ENCODE data around the gene ZNF480.
"Not testable (repeated sequence)": the region's sequence is repeated elsewhere in the genome, so short reads cannot be mapped to it uniquely, and the experiment has no call there.

Gene ZNF480

DNA sequence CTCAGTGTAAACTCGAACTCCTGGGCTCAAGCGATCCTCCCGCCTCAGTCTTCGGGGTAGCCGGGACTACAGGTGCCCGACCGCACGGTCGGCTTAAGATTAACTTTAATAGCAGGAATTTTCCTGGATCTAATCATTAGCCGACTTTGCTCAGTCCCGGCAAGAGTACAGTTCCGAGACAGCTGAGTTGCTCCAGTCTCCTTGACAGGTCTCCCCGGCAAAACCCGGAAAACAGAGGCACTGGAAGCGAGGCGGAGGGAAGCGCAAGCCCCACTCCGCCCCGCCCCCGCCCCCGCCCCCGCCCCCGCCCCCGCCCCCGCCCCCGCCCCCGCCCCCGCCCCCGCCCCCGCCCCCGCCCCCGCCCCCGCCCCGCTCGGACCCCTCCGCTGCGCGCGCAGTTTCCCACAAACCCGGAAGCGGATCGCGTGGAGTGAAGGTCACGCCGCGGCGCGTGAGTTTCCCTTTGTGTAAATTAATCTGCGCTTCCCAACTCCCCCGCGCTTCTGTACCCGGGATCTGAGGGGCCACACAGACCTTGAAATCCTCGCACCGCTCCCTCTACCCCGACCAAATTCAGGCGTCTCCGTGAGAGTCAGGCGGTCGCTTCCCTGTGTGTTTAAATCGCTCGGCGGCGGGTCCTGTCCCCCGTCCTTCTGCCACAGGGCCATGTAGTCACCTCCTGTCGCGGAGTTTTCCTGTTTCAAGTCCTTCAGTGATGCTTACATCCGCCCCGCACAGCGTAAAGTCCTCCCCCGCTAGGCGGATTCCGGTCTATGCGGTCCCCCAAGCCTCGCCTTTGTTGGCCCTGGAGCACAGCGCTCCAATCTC lies at the start of gene ZNF480:
TSS of gene ZNF480 (plus strand) at position 397 of the 828 bp plus-strand sequence. CDS start 3,244 bp downstream, outside the sequence.
- in situ Hi-C loops (cut with MboI; ENCODE audit: low sequenced_read_pairs), result no loop called here
- Histone ChIP-seq H3K27me3 (ENCODE audit: low read depth) (no peaks in the 10 kb centered on the region), H3K36me3 (replicated peaks) (peaks cover 31% of the 10 kb centered on the region), H3K4me3 (peak within 1 kb of the TSS; percentile 89), H3K4me1 (no peaks in the 10 kb centered on the region), H3K9me3 (peaks cover 4% of the 10 kb centered on the region)
- DNase-seq (ENCODE audit: low spot score in 2 of 2), result peak; percentile 66 to 85

DNA sequence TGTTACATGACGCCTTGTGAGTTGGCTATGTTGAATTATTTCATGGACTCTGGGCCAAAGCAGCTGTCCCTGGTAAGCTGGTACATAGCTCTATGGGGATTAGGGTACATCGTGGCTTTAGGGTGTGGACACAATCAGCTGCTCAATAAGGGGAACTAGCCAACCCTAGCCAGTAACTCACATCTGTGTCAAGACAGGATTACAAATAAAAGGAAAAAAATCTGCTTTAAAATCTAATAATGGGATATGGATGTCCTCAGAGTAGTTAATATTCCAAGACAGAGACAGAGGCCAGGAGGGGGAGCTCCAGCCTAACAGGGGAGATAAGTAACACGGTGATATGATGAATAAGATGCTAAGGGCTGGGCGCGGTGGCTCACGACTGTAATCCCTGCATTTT lies 48.7 kb upstream of the ZNF480 start:
- H3K36me3 ChIP-seq (replicated peaks), result no peaks in the 10 kb centered on the region
- in situ Hi-C loops (cut with MboI; ENCODE audit: low sequenced_read_pairs), result no loop called here
- DNase-seq (ENCODE audit: low spot score in 2 of 2), result peak; percentile 21 to 68
- no peaks in the 10 kb centered on the region for H3K27me3 ChIP-seq (ENCODE audit: low read depth)
- H3K9me3 ChIP-seq, result no peaks in the 10 kb centered on the region
- H3K4me1 ChIP-seq, result no peaks in the 10 kb centered on the region
- H3K4me3 ChIP-seq, result no peak overlapping the region

DNA sequence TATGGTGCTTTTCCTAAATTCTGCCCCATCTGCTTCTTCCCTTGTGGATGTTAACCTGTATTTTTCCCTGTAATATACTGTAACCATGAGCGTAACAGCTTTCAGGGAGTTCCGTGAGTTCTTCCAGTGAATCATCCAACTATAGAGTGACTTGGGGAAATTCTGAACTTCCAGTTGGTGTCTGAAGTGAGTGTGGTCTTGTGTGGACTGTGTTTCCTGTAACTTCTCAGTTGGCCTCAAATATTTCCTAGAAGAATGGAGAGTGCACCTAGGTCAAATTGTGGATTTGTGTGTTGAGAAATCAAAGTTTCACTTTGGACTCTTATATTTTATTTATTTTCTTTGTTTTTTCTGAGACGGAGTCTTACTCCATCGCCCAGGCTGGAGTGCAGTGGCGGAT lies 38.5 kb upstream of the ZNF480 start:
- in situ Hi-C loops (cut with MboI; ENCODE audit: low sequenced_read_pairs), result no loop called here

DNA sequence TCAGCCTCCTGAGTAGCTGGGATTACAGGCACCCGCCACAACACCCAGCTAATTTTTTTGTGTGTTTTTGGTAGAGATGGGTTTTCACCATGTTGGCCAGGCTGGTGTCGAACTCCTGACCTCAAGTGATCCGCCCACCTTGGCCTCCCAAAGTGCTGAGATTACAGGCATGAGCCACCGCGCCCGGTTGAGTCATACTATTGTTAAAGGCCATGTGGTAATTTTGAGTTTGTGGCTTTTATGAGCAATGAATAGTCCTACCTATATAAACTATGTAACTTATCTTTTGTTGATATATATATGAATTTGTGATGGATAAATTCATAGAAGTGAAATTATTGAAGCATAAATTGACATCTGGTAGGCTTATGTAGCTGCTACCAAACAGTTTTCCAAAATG lies 31.4 kb upstream of the ZNF480 start:
- H3K4me3 ChIP-seq; H3K4me1 ChIP-seq; H3K36me3 ChIP-seq (replicated peaks); in situ Hi-C loops (cut with MboI; ENCODE audit: low sequenced_read_pairs); H3K9me3 ChIP-seq; DNase-seq (ENCODE audit: low spot score in 2 of 2); H3K27me3 ChIP-seq (ENCODE audit: low read depth): not testable (repeated sequence)

More for the DNA sequence above, 38.5 kb upstream of the ZNF480 start:
- Histone ChIP-seq H3K36me3 (replicated peaks) (no peaks in the 10 kb centered on the region), H3K27me3 (ENCODE audit: low read depth) (no peaks in the 10 kb centered on the region), H3K4me3 (no peak overlapping the region), H3K4me1 (no peaks in the 10 kb centered on the region), H3K9me3 (no peaks in the 10 kb centered on the region)
- no peak for DNase-seq (ENCODE audit: low spot score in 2 of 2)

DNA sequence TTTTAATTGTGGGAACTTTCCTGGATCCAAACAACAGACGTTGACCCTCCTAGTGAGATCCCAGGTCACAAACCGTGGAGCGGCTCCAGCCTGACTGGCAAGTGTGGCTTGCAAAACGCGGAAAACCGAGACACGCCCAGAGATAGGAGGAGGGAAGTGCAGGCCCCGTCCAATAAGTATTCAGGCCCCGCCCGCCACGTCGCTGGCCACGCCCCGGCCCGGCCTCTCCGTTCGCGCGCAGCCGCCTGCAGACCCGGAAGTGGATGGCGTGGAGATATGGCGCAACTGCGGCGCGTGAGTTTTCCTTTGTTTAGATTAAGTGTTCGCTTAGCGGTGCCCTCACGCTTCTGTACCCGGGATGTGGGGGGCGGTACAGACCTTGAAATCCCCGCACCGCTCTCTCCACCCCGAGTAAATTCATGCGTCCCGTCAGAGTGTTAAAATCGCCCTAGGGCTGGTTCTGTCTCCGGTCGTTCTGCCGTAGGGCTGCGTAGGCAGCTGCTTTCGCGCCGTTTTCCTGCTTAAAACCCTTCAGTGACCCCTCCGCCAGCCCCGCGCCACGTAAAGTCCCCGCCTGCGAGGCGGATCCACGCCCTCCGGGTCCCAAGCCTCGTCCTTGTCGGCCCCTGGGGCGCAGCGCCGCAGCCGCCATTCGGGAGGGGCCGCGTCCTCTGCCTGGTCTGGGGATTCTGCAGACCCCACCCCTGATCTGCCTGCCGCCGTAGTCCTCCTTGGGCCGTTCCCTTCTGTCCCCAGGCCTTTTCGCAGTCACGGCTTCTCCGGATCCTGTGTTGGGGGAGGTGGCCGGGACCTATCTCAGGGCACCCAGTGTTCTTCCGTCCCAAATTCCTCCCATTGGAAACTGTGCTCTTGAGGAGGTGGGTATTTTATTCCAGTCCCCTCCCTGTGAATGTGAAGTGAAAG lies 27.4 kb upstream of the ZNF480 start, which contains the start of gene ZNF766:
TSS of gene ZNF766 (plus strand) at position 250 of the 924 bp plus-strand sequence. CDS start at position 277, 27 bp downstream.
- peaks cover 22% of the 10 kb centered on the region for H3K36me3 ChIP-seq (replicated peaks)
- peaks cover 7% of the 10 kb centered on the region; the same call in 1 of the 2 replicates for H3K9me3 ChIP-seq
- no peaks in the 10 kb centered on the region for H3K27me3 ChIP-seq (ENCODE audit: low read depth)
- peaks cover 7% of the 10 kb centered on the region; the same call in 1 of the 2 replicates for H3K4me1 ChIP-seq
- DNase-seq (ENCODE audit: low spot score in 2 of 2), result peak; percentile 91 to 98
- H3K4me3 ChIP-seq, result peak within 1 kb of the TSS; percentile 97
- in situ Hi-C loops (cut with MboI; ENCODE audit: low sequenced_read_pairs), result no loop called here

DNA sequence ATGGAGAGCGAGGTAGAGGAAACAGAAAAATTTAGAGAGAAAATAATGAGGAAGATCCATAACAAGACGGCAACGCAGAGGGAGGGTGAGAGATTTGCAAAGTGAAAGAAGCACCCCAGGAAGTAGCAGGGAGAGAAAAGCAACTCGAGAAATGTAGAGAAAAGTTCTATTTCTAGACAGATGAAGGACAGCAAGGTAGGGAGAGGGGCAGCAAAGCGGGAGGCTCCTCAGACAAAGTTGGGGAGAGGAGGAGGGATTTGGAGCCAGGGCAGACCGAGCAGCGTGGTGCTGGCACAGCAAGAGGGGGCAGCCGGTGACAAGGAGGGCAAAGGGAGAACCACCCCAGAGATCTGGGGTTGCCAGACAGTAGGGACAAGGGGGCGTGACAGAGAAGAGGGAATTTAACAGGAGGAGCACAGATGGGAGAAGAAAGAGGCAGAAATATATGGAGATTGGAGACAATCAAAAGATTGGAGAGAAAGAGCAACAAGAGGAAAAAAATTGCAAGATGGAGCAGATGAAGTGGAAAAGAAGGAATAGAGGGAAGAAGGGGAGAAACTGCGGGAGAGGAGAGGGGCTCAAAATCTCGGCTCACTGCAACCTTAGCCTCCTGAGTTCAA lies 26.6 kb upstream of the ZNF480 start:
- in situ Hi-C loops (cut with MboI; ENCODE audit: low sequenced_read_pairs), result no loop called here
- Histone ChIP-seq H3K4me1 (peaks cover 7% of the 10 kb centered on the region; the same call in 1 of the 2 replicates), H3K4me3 (peak overlapping the region; percentile 97), H3K36me3 (replicated peaks) (peaks cover 26% of the 10 kb centered on the region), H3K9me3 (peaks cover 7% of the 10 kb centered on the region; the same call in 1 of the 2 replicates), H3K27me3 (ENCODE audit: low read depth) (no peaks in the 10 kb centered on the region)
- peak in 1 of 2 experiments; percentile 30 for DNase-seq (ENCODE audit: low spot score in 2 of 2)

DNA sequence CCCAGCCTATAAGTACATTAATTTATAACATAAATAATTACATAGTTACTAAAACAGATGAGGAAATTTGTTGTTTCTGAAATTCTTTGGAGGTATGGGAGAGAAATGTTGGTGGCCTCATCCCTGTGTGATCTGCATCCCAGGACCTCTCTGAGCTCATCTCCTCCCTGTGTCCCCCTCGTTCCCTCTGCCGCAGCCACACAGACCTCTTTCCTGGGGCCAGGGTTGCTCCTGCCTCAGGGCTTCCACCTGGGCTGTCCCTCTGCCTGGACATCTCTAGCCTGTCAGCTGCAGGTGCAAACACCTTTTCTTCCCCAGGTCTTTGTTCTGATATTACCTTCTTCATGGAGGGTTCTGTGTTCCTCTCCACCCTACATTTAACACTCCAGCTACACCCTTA lies 23.7 kb upstream of the ZNF480 start:
- H3K9me3 ChIP-seq, result peaks cover 7% of the 10 kb centered on the region
- H3K36me3 ChIP-seq (replicated peaks), result peaks cover 26% of the 10 kb centered on the region
- no peaks in the 10 kb centered on the region for H3K27me3 ChIP-seq (ENCODE audit: low read depth)
- H3K4me1 ChIP-seq, result peaks cover 7% of the 10 kb centered on the region; the same call in 1 of the 2 replicates
- no peak for DNase-seq (ENCODE audit: low spot score in 2 of 2)
- no peak overlapping the region for H3K4me3 ChIP-seq
- in situ Hi-C loops (cut with MboI; ENCODE audit: low sequenced_read_pairs), result no loop called here

DNA sequence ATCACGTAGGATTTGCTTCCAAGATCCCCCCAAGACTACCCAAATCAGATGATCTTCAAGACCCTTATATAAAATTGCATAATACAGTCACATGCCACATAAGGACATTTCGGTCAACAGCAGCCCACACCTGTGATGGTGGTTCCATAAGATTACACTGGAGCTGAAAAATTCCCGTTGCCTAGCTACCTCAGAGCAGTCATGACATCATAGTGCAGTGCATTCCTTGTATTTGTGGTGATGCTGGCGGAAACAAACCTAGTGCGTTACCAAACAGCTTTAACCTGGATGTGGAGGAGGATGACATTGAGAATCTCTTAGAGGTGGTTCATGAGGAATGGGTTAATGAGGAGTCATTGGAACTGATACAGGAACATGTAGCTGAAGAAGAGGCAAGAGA lies 22.8 kb upstream of the ZNF480 start:
- Histone ChIP-seq H3K4me1 (peaks cover 4% of the 10 kb centered on the region; the same call in 1 of the 2 replicates), H3K9me3 (peaks cover 7% of the 10 kb centered on the region), H3K4me3 (no peak overlapping the region), H3K27me3 (ENCODE audit: low read depth) (no peaks in the 10 kb centered on the region), H3K36me3 (replicated peaks) (peaks cover 26% of the 10 kb centered on the region)
- DNase-seq (ENCODE audit: low spot score in 2 of 2), result no peak
- in situ Hi-C loops (cut with MboI; ENCODE audit: low sequenced_read_pairs), result no loop called here

DNA sequence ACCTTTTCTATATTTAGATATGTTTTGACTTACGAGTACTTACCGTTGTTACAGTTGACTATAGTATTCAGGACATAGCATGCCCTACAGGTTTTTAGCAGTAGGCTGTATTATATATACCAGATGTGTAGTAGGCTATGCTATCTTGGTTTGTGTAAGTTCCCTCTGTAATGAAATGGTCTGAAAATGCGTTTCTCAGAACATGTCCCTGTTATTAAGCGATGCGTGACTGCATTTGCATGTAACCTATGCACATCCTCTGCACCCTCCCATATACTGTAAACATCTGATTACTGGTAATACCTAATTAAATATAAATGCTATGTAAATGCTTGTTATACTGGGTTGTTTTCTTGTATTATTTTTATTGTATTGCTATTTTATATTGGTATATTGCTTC lies 21.0 kb upstream of the ZNF480 start:
- Histone ChIP-seq H3K4me1 (no peaks in the 10 kb centered on the region), H3K9me3 (peaks cover 12% of the 10 kb centered on the region), H3K27me3 (ENCODE audit: low read depth) (no peaks in the 10 kb centered on the region), H3K36me3 (replicated peaks) (peaks cover 22% of the 10 kb centered on the region), H3K4me3 (no peak overlapping the region)
- in situ Hi-C loops (cut with MboI; ENCODE audit: low sequenced_read_pairs), result no loop called here
- DNase-seq (ENCODE audit: low spot score in 2 of 2), result no peak

DNA sequence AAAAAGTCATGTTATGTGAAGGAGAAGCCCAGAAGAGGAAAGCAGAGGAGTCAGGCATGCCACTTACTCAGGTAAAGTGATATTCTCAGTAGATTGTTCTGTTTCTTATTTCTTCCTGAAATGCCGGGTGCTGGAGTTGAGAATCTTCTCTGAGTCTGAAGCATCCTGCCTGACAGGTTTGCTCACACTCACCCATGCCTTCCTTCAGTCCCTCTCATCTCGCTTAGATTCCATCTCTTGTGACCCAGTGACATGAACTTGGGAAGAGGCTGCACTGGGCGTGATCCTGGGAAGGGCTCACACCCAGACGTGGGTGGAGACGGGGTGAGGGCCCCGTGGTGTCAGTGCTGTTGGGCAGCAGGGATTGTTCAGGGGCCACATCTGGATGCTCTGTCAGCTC lies 19.5 kb upstream of the ZNF480 start:
- H3K36me3 ChIP-seq (replicated peaks), result peaks cover 17% of the 10 kb centered on the region
- in situ Hi-C loops (cut with MboI; ENCODE audit: low sequenced_read_pairs), result no loop called here
- no peak overlapping the region for H3K4me3 ChIP-seq
- peaks cover 12% of the 10 kb centered on the region for H3K9me3 ChIP-seq
- H3K4me1 ChIP-seq, result no peaks in the 10 kb centered on the region
- H3K27me3 ChIP-seq (ENCODE audit: low read depth), result no peaks in the 10 kb centered on the region
- no peak for DNase-seq (ENCODE audit: low spot score in 2 of 2)

DNA sequence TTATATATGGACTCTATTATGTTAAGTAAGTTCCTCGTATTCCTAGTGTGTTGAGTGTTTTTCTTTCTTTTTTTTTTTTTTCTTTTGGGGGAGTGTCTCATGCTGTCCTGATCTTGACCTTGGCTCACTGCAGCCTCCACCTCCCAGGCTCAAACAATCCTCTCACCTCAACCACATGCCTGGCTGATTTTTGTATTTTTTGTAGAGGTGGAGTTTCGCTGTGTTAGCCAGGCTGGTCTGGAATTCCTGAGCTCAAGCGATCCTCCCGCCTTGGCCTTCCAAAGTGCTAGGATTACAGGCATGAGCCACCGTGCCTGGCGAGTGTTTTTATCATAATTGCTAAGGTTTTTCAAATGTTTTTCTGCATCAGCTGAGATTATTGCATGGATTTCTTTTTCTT lies 10.7 kb upstream of the ZNF480 start:
- no peaks in the 10 kb centered on the region for H3K27me3 ChIP-seq (ENCODE audit: low read depth)
- DNase-seq (ENCODE audit: low spot score in 2 of 2), result no peak
- no peaks in the 10 kb centered on the region for H3K4me1 ChIP-seq
- H3K36me3 ChIP-seq (replicated peaks), result peaks cover 66% of the 10 kb centered on the region
- in situ Hi-C loops (cut with MboI; ENCODE audit: low sequenced_read_pairs), result no loop called here
- no peak overlapping the region for H3K4me3 ChIP-seq
- no peaks in the 10 kb centered on the region; the same call in none of the 2 replicates for H3K9me3 ChIP-seq

DNA sequence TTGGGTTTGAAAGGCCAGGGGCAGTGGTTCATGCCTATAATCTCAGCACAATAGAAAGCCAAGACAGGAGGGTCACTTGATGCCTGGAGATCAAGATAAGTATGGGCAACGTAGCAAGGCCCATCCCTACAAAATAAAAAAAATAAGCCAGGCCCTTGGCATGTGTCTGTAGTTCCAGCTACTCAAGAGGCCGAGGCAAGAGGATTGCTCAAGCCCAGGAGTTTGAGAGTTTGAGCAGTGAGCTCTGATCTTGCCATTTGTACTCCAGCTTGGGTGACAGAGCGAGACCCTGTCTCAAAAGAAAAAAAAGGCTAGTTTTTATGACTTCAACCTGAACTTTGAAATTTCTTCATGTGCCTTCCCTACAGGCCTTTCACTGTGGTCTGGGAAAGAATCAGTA lies 5.2 kb upstream of the ZNF480 start:
- DNase-seq (ENCODE audit: low spot score in 2 of 2), result no peak

DNA sequence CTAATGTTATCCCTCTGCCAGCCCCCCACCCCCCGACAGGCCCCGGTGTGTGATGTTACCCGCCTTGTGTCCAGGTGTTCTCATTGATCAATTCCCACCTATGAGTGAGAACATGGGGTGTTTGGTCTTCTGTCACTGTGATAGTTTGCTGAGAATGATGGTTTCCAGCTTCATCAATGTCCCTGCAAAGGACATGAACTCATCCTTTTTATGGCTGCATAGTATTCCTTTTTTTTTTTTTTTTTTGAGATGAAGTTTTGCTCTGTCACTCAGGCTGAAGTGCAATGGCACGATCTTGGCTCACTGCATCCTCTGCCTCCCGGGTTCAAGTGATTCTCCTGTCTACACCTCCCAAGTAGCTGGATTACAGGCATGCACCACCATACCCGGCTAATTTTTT lies 4.0 kb upstream of the ZNF480 start:
- H3K9me3 ChIP-seq; H3K4me3 ChIP-seq; H3K4me1 ChIP-seq; DNase-seq (ENCODE audit: low spot score in 2 of 2); H3K27me3 ChIP-seq (ENCODE audit: low read depth); in situ Hi-C loops (cut with MboI; ENCODE audit: low sequenced_read_pairs): not testable (repeated sequence)
- H3K36me3 ChIP-seq (replicated peaks), result peaks cover 29% of the 10 kb centered on the region

More for the DNA sequence above, 5.2 kb upstream of the ZNF480 start:
- Histone ChIP-seq H3K4me1 (no peaks in the 10 kb centered on the region), H3K9me3 (no peaks in the 10 kb centered on the region; the same call in 1 of the 2 replicates), H3K27me3 (ENCODE audit: low read depth) (no peaks in the 10 kb centered on the region), H3K4me3 (no peak overlapping the region), H3K36me3 (replicated peaks) (peaks cover 33% of the 10 kb centered on the region)
- in situ Hi-C loops (cut with MboI; ENCODE audit: low sequenced_read_pairs), result no loop called here

Data from HAP-1 (cell line).